Measurements from ENCODE around the gene RGCC.

Gene RGCC

GRCh38 chr13:41456768-41457588, at the start of gene RGCC:
Gene RGCC, plus strand, starts transcription at chr13:41457550. Its CDS starts 158 bp downstream, at chr13:41457708.
- TF ChIP-seq CTCF (IDR thresholded peaks at IDR 0.05; ENCODE audit: insufficient read depth, low read length, poor library complexity, severe bottlenecking) = no peak
- no peaks in the 10 kb centered on the region for H3K27me3 ChIP-seq (replicated peaks; ENCODE audit: control insufficient read depth, insufficient read depth, low read length)
- peak; percentile 82 for DNase-seq (ENCODE audit: extremely low read depth, insufficient read length)
- H3K36me3 ChIP-seq (ENCODE audit: control insufficient read depth, insufficient read depth, low read length) = no peaks in the 10 kb centered on the region
- H3K4me3 ChIP-seq (replicated peaks; ENCODE audit: low read depth, low read length) = peak within 1 kb of the TSS; percentile 68

GRCh38 chr13:41408121-41408520, 49.2 kb upstream of the RGCC start:
- no peak overlapping the region for H3K4me3 ChIP-seq (replicated peaks; ENCODE audit: low read depth, low read length)
- DNase-seq (ENCODE audit: extremely low read depth, insufficient read length) = no peak
- H3K27me3 ChIP-seq (replicated peaks; ENCODE audit: control insufficient read depth, insufficient read depth, low read length) = no peaks in the 10 kb centered on the region
- TF ChIP-seq CTCF (IDR thresholded peaks at IDR 0.05; ENCODE audit: insufficient read depth, low read length, poor library complexity, severe bottlenecking) = no peak
- no peaks in the 10 kb centered on the region for H3K36me3 ChIP-seq (ENCODE audit: control insufficient read depth, insufficient read depth, low read length)

GRCh38 chr13:41408746-41409145, 48.6 kb upstream of the RGCC start:
- Histone ChIP-seq H3K4me3 (replicated peaks; ENCODE audit: low read depth, low read length) (no peak overlapping the region), H3K36me3 (ENCODE audit: control insufficient read depth, insufficient read depth, low read length) (no peaks in the 10 kb centered on the region), H3K27me3 (replicated peaks; ENCODE audit: control insufficient read depth, insufficient read depth, low read length) (no peaks in the 10 kb centered on the region)
- no peak for TF ChIP-seq CTCF (IDR thresholded peaks at IDR 0.05; ENCODE audit: insufficient read depth, low read length, poor library complexity, severe bottlenecking)
- DNase-seq (ENCODE audit: extremely low read depth, insufficient read length) = no peak

- Histone ChIP-seq H3K4me3 (replicated peaks; ENCODE audit: low read depth, low read length) (no peak overlapping the region), H3K27me3 (replicated peaks; ENCODE audit: control insufficient read depth, insufficient read depth, low read length) (no peaks in the 10 kb centered on the region), H3K36me3 (ENCODE audit: control insufficient read depth, insufficient read depth, low read length) (no peaks in the 10 kb centered on the region)
- TF ChIP-seq CTCF (IDR thresholded peaks at IDR 0.05; ENCODE audit: insufficient read depth, low read length, poor library complexity, severe bottlenecking) = no peak
- DNase-seq (ENCODE audit: extremely low read depth, insufficient read length) = no peak
These were observed 47.7 kb upstream of the RGCC start for GRCh38 chr13:41409611-41410010.

GRCh38 chr13:41411060-41411459, 46.3 kb upstream of the RGCC start:
- DNase-seq (ENCODE audit: extremely low read depth, insufficient read length) = no peak
- no peaks in the 10 kb centered on the region for H3K36me3 ChIP-seq (ENCODE audit: control insufficient read depth, insufficient read depth, low read length)
- TF ChIP-seq CTCF (IDR thresholded peaks at IDR 0.05; ENCODE audit: insufficient read depth, low read length, poor library complexity, severe bottlenecking) = no peak
- no peaks in the 10 kb centered on the region for H3K27me3 ChIP-seq (replicated peaks; ENCODE audit: control insufficient read depth, insufficient read depth, low read length)
- H3K4me3 ChIP-seq (replicated peaks; ENCODE audit: low read depth, low read length) = no peak overlapping the region

Data from GM06990 (cell line).